NCI-H2227 (cell line): ENCODE results near the gene ITSN2.

Experiments used
- DNase-seq: peaks from one replicate; lab custom pipeline; 2025; ENCODE audit not compliant: unreplicated experiment; lab: John Stamatoyannopoulos, UW

ITSN2 gene

GRCh38 chr2:24190503-24190902 lies 169.8 kb downstream of the ITSN2 start:
- DNase-seq, result no peak

- DNase-seq, result no peak
Measured at GRCh38 chr2:24189551-24189950, 170.8 kb downstream of the ITSN2 start.

GRCh38 chr2:24183366-24184069 lies 176.8 kb downstream of the ITSN2 start:
- no peak for DNase-seq

GRCh38 chr2:24182507-24182906 lies 177.8 kb downstream of the ITSN2 start:
- no peak for DNase-seq

- DNase-seq, result no peak
Measured at GRCh38 chr2:24181849-24182248, 178.5 kb downstream of the ITSN2 start.

GRCh38 chr2:24179683-24180082 lies 180.7 kb downstream of the ITSN2 start:
- no peak for DNase-seq

GRCh38 chr2:24176326-24176725 lies 184.0 kb downstream of the ITSN2 start:
- DNase-seq, result no peak

GRCh38 chr2:24175631-24176187 lies 184.6 kb downstream of the ITSN2 start:
- no peak for DNase-seq

GRCh38 chr2:24174851-24175277 lies 185.5 kb downstream of the ITSN2 start, which contains the start of gene FAM228A:
TSS of gene FAM228A (plus strand) at chr2:24175053. CDS start at chr2:24175481, 428 bp downstream.
- no peak for DNase-seq

- no peak for DNase-seq
Measured at GRCh38 chr2:24169023-24169422, 191.3 kb downstream of the ITSN2 start.

- DNase-seq, result no peak
Measured at GRCh38 chr2:24164416-24164973, 195.8 kb downstream of the ITSN2 start.

- DNase-seq, result no peak
Measured at GRCh38 chr2:24163601-24164000, 196.7 kb downstream of the ITSN2 start.

GRCh38 chr2:24163186-24163585 lies 197.2 kb downstream of the ITSN2 start:
- no peak for DNase-seq

- no peak for DNase-seq
Measured at GRCh38 chr2:24162494-24162893, 197.8 kb downstream of the ITSN2 start.

- no peak for DNase-seq
Measured at GRCh38 chr2:24160761-24161160, 199.6 kb downstream of the ITSN2 start.

- no peak for DNase-seq
Measured at GRCh38 chr2:24159708-24160107, 200.6 kb downstream of the ITSN2 start.

- no peak for DNase-seq
Measured at GRCh38 chr2:24158131-24158530, 202.2 kb downstream of the ITSN2 start.

- DNase-seq, result no peak
Measured at GRCh38 chr2:24153478-24153877, 206.9 kb downstream of the ITSN2 start.
